Tibial artery (tissue), 4 donors: Measurements from ENCODE around the gene KLC1.
A peak's percentile ranks its signal among the peaks of the same experiment; 100 is the strongest.

ENCODE experiments used
- DNase-seq, 2 donors: peaks; one replicate each; pipeline ENCODE4 v3.0.0-alpha.2; 2019
- H3K27ac ChIP-seq, 2 donors: fragments of 200-600 bp; sonication (generic) in 1 of 2; 1 replicate in 1 of 2; 2 replicates in 1 of 2; pipeline ENCODE4 v1.5.1; 2018 to 2019; ENCODE audit warnings: mild to moderate bottlenecking in 1 of 2
- H3K27me3 ChIP-seq, 2 donors: fragments of 200-600 bp; sonication (generic) in 1 of 2; one replicate each; pipeline versions ENCODE4 v1.5.1 to v1.6.0; 2016 to 2019
- H3K36me3 ChIP-seq, 3 donors: fragments of 200-600 bp; sonication (generic) in 2 of 3; one replicate each; pipeline ENCODE4 v1.5.1; 2016 to 2019; ENCODE audit warnings: mild to moderate bottlenecking in 2 of 3
- H3K4me1 ChIP-seq, 4 donors: fragments of 200-600 bp; sonication (generic) in 2 of 4; 1 replicate in 3 of 4; 2 replicates in 1 of 4; pipeline ENCODE4 v1.5.1; 2016 to 2019
- H3K4me3 ChIP-seq, 2 donors: fragments of 200-600 bp; sonication (generic) in 1 of 2; 1 replicate in 1 of 2; 2 replicates in 1 of 2; pipeline ENCODE4 v1.5.1; 2018 to 2019; ENCODE audit warnings: mild to moderate bottlenecking in 2 of 2
- H3K9me3 ChIP-seq, 3 donors: fragments of 200-600 bp; sonication (generic) in 1 of 3; one replicate each; pipeline ENCODE4 v1.5.1; 2016 to 2019
- CTCF ChIP-seq, 2 experiments: fragments of 200-600 bp in 1 of 2; fragments of 450-650 bp in 1 of 2; IDR thresholded peaks; one replicate each; pipeline ENCODE4 v1.5.1; 2017 to 2019; ENCODE audit warnings: antibody characterized with exemption in 2 of 2, mild to moderate bottlenecking in 1 of 2, moderate library complexity in 1 of 2
- intact Hi-C: fragments of 100-400 bp; cut with DNase I; formaldehyde crosslinking; loops from one replicate; pipeline ENCODE4 v1.15.0; 2023; ENCODE audit warnings: low total_unique reads

KLC1 gene

GRCh38 chr14:103696070-103696402 lies 67.0 kb downstream of the KLC1 start:
- no peak for DNase-seq
- Histone ChIP-seq H3K27ac (peak overlapping the region; percentile 70 to 73), H3K4me1 (peaks cover 10 to 48% (median 35%) of the 10 kb centered on the region in 4 donors), H3K9me3 (no peaks in the 10 kb centered on the region), H3K27me3 (no peaks in the 10 kb centered on the region), H3K4me3 (no peak overlapping the region), H3K36me3 (peaks cover 34 to 76% (median 65%) of the 10 kb centered on the region in 3 donors)
- TF ChIP-seq CTCF (IDR thresholded peaks at IDR 0.05): no peak
- intact Hi-C loops: no loop called here

- H3K4me3 ChIP-seq: no peak overlapping the region
- peaks cover 39 to 77% (median 71%) of the 10 kb centered on the region in 3 donors for H3K36me3 ChIP-seq
- no peak for DNase-seq
- H3K9me3 ChIP-seq: no peaks in the 10 kb centered on the region
- peaks cover 10 to 48% (median 35%) of the 10 kb centered on the region in 4 donors for H3K4me1 ChIP-seq
- TF ChIP-seq CTCF (IDR thresholded peaks at IDR 0.05): no peak
- no peaks in the 10 kb centered on the region for H3K27me3 ChIP-seq
- intact Hi-C loops: no loop called here
- peak overlapping the region; percentile 70 to 73 for H3K27ac ChIP-seq
Measured at GRCh38 chr14:103696466-103697071, 67.6 kb downstream of the KLC1 start.

GRCh38 chr14:103697206-103697602 lies 68.2 kb downstream of the KLC1 start:
- Histone ChIP-seq H3K27me3 (no peaks in the 10 kb centered on the region), H3K4me3 (no peak overlapping the region), H3K9me3 (no peaks in the 10 kb centered on the region), H3K4me1 (peaks cover 10 to 48% (median 35%) of the 10 kb centered on the region in 4 donors), H3K36me3 (peaks cover 43 to 79% (median 71%) of the 10 kb centered on the region in 3 donors), H3K27ac (peak overlapping the region; percentile 70 to 73)
- intact Hi-C loops: no loop called here
- no peak for TF ChIP-seq CTCF (IDR thresholded peaks at IDR 0.05)
- no peak for DNase-seq

- Histone ChIP-seq H3K27me3 (no peaks in the 10 kb centered on the region), H3K4me3 (no peak overlapping the region), H3K36me3 (peaks cover 47 to 79% (median 71%) of the 10 kb centered on the region in 3 donors), H3K4me1 (peaks cover 10 to 48% (median 35%) of the 10 kb centered on the region in 4 donors), H3K9me3 (no peaks in the 10 kb centered on the region), H3K27ac (peak overlapping the region; percentile 70 to 73)
- intact Hi-C loops: no loop called here
- no peak for TF ChIP-seq CTCF (IDR thresholded peaks at IDR 0.05)
- DNase-seq: no peak
Measured at GRCh38 chr14:103697603-103698379, 68.8 kb downstream of the KLC1 start.

- intact Hi-C loops: no loop called here
- Histone ChIP-seq H3K36me3 (peaks cover 47 to 79% (median 71%) of the 10 kb centered on the region in 3 donors), H3K27me3 (no peaks in the 10 kb centered on the region), H3K9me3 (no peaks in the 10 kb centered on the region), H3K27ac (peak overlapping the region; percentile 70 to 73), H3K4me1 (peaks cover 10 to 48% (median 35%) of the 10 kb centered on the region in 4 donors), H3K4me3 (no peak overlapping the region)
- TF ChIP-seq CTCF (IDR thresholded peaks at IDR 0.05): no peak
- DNase-seq: no peak
Measured at GRCh38 chr14:103698380-103699260, 69.6 kb downstream of the KLC1 start.
